A172 (cell line): ENCODE measurements around the gene ACP4. TPM values are rescaled to one million over a fixed set of nuclear protein-coding genes. Genes with fewer than 3 reads are reported as not detected.
A peak's percentile ranks its signal among the peaks of the same experiment; 100 is the strongest.

Experiments used
- DNase-seq: peaks from one replicate; pipeline ENCODE4 v3.0.0-alpha.2; 2015; ENCODE audit warnings: low spot score
- total RNA-seq: library from RNA; depleted of rRNA; stranded (reverse); fragments of >200 nt; shearing (Covaris generic); gene quantifications from 2 replicates; pipeline ENCODE4 v1.2.3, GENCODE V29; 2014

The ACP4 gene
- total RNA-seq, 1 experiment from 2014 or later = not detected

- no peak for DNase-seq
These were observed 32.5 kb downstream of the ACP4 start for GRCh38 chr19:50822661-50823208.

- no peak for DNase-seq
These were observed 33.3 kb downstream of the ACP4 start, which contains the start of gene KLK1 for GRCh38 chr19:50823389-50824042. TSS of gene KLK1 (minus strand) at chr19:50823787. CDS start at chr19:50823748, 39 bp downstream.

- DNase-seq = no peak
These were observed 36.5 kb downstream of the ACP4 start for GRCh38 chr19:50826492-50827240.

- no peak for DNase-seq
These were observed 37.3 kb downstream of the ACP4 start for GRCh38 chr19:50827476-50827875.

GRCh38 chr19:50829801-50830200 is 39.6 kb downstream of the ACP4 start:
- no peak for DNase-seq

- DNase-seq = no peak
These were observed 40.2 kb downstream of the ACP4 start for GRCh38 chr19:50830266-50831025.

- DNase-seq = no peak
These were observed 40.8 kb downstream of the ACP4 start for GRCh38 chr19:50831026-50831396.

- no peak for DNase-seq
These were observed 42.5 kb downstream of the ACP4 start for GRCh38 chr19:50832666-50833065.

GRCh38 chr19:50833117-50833801 is 43.0 kb downstream of the ACP4 start, which contains the start of gene KLK15:
TSS of gene KLK15 (minus strand) at chr19:50833574. CDS start at chr19:50831492, 2,082 bp downstream.
- DNase-seq = no peak

- no peak for DNase-seq
These were observed 43.6 kb downstream of the ACP4 start for GRCh38 chr19:50833802-50834167.

GRCh38 chr19:50835103-50835784 is 45.0 kb downstream of the ACP4 start:
- DNase-seq = peak; percentile 10

- DNase-seq = peak; percentile 65
These were observed 45.7 kb downstream of the ACP4 start for GRCh38 chr19:50835785-50836542.

GRCh38 chr19:50836543-50837195 is 46.5 kb downstream of the ACP4 start:
- DNase-seq = no peak

- no peak for DNase-seq
These were observed 47.1 kb downstream of the ACP4 start for GRCh38 chr19:50837300-50837699.

- DNase-seq = no peak
These were observed 48.0 kb downstream of the ACP4 start for GRCh38 chr19:50838239-50838638.

GRCh38 chr19:50839712-50840655 is 49.8 kb downstream of the ACP4 start:
- no peak for DNase-seq

GRCh38 chr19:50842130-50842529 is 51.9 kb downstream of the ACP4 start:
- DNase-seq = no peak

- DNase-seq = no peak
These were observed 53.0 kb downstream of the ACP4 start for GRCh38 chr19:50843205-50843604.
